Panc1 (cell line): Measurements from ENCODE around the gene NGF. TPM values are rescaled to one million over a fixed set of nuclear protein-coding genes. Genes with fewer than 3 reads are reported as not detected.

Experiments
- ATAC-seq: fragments of 200-7000 bp; cut with Tn5 transposase; 2 replicates; pipeline ENCODE4 v1.9.1; 2020; ENCODE audit warnings: mild to moderate bottlenecking, moderate library complexity
- BruUV-seq: library from RNA; stranded (reverse); fragments of 400-500 nt; replicated peaks from 2 replicates; lab custom pipeline; 2021; lab: Mats Ljungman, UMichigan
- CTCF ChIA-PET: fragments of 300-600 bp; sonication (Branson Sonifier 250); formaldehyde crosslinking; loops from one replicate; lab custom pipeline; 2022; ENCODE audit warnings: antibody characterized with exemption; lab: Charles Lee
- POLR2A ChIA-PET: fragments of 300-600 bp; sonication (Branson Sonifier 250); formaldehyde crosslinking; loops from one replicate; lab custom pipeline; 2022; ENCODE audit warnings: antibody characterized with exemption; lab: Charles Lee
- DNase-seq: peaks from one replicate; pipeline ENCODE4 v3.0.0-alpha.2; 2010; ENCODE audit warnings: low read depth, low spot score
- H3K27ac ChIP-seq: 2 replicates; pipeline ENCODE4 v1.5.1; 2011; ENCODE audit warnings: mild to moderate bottlenecking, low read length, inconsistent platforms
- H3K27me3 ChIP-seq: fragments of 200-500 bp; sonication (Bioruptor generic); 2 replicates; pipeline ENCODE4 v1.6.0; 2014; ENCODE audit warnings: low read length, inconsistent platforms; ENCODE audit not compliant: control insufficient read depth, insufficient read depth
- H3K36me3 ChIP-seq: fragments of 200-500 bp; sonication (Bioruptor generic); 2 replicates; pipeline ENCODE4 v1.5.1; 2014; ENCODE audit warnings: inconsistent platforms, mild to moderate bottlenecking, low read length, moderate library complexity; ENCODE audit not compliant: control insufficient read depth, insufficient read depth
- H3K4me1 ChIP-seq: 2 replicates; pipeline ENCODE4 v1.5.1; 2011; ENCODE audit warnings: inconsistent platforms, mild to moderate bottlenecking, low read length, moderate library complexity; ENCODE audit not compliant: control insufficient read depth, insufficient read depth
- H3K4me3 ChIP-seq, 2 experiments: 2 replicates each; pipeline ENCODE4 v1.5.1; 2011 to 2012; ENCODE audit warnings: low read depth in 2 of 2, low read length in 2 of 2, mild to moderate bottlenecking in 2 of 2, inconsistent platforms in 1 of 2, moderate library complexity in 1 of 2
- H3K9me3 ChIP-seq: fragments of 200-500 bp; sonication (Bioruptor generic); 2 replicates; pipeline ENCODE4 v1.5.1; 2014; ENCODE audit warnings: low read depth, mild to moderate bottlenecking, inconsistent platforms, low read length, moderate library complexity; ENCODE audit not compliant: control insufficient read depth, insufficient read depth
- POLR2AphosphoS5 ChIP-seq: IDR thresholded peaks from 2 replicates; pipeline ENCODE4 v1.6.1; 2012; ENCODE audit warnings: mild to moderate bottlenecking, low read depth, low read length, moderate library complexity
- SIN3A ChIP-seq: IDR thresholded peaks from 2 replicates; pipeline ENCODE4 v1.6.1; 2012; ENCODE audit warnings: low read depth, mild to moderate bottlenecking, low read length, moderate library complexity, borderline replicate concordance; ENCODE audit not compliant: insufficient read depth
- TCF7L2 ChIP-seq: IDR thresholded peaks from 2 replicates; pipeline ENCODE4 v1.6.1; 2011; ENCODE audit warnings: mild to moderate bottlenecking, low read depth, low read length, inconsistent platforms
- in situ Hi-C: cut with HindIII; loops from 2 replicates; pipeline ENCODE4 v1.10.0; 2016; ENCODE audit warnings: low sequenced_read_pairs, low pct_unique_long_range_greater_than_20kb
- intact Hi-C: fragments of 100-400 bp; cut with micrococcal nuclease; formaldehyde crosslinking; loops from one replicate; pipeline ENCODE4 v1.10.0; 2022; ENCODE audit not compliant: unreplicated experiment
- total RNA-seq: library from RNA; stranded (reverse); gene quantifications from one replicate; pipeline ENCODE4 v1.2.1, GENCODE V29; 2021; ENCODE audit not compliant: unreplicated experiment
- TF ChIP-seq, protein P1 (sequence below): fragments of 450-650 bp; IDR thresholded peaks from 2 replicates; pipeline ENCODE4 v1.5.1; 2017; ENCODE audit warnings: mild to moderate bottlenecking
- TF ChIP-seq, protein P2 (sequence below), 2 experiments: IDR thresholded peaks; 2 replicates each; pipeline ENCODE4 v1.6.1; 2011 to 2012; ENCODE audit warnings: low read depth in 2 of 2, control low read depth in 1 of 2, low read length in 1 of 2, mild to moderate bottlenecking in 1 of 2, moderate library complexity in 1 of 2; ENCODE audit not compliant: insufficient read depth in 1 of 2

Gene NGF
- total RNA-seq, 1 experiment from 2014 or later, result not detected

DNA sequence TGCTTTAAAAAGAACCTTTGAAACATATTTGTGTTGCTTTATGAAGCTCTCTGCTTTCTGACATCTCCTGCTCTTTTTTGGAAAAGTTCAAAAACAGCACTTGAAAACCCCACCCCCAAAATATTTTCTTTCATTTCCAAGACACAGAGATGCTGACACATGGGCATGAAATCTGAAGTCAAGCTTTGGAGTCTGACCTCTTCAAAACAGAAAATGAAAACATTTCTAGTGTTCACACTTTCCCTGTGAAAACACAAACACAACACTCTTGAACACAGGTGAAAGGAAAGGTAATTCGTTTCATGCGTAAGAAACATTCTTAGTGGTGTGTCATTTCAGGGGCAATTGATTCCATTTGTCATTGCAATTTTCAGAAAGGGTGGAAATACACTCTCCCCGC lies 10.8 kb downstream of the NGF start:
- no peaks in the 10 kb centered on the region for H3K4me1 ChIP-seq
- POLR2A ChIA-PET, result no interaction called here
- H3K9me3 ChIP-seq, result no peaks in the 10 kb centered on the region
- intact Hi-C loops (no loop called here), in situ Hi-C loops (no loop called here)
- no peak for ATAC-seq
- H3K4me3 ChIP-seq, result no peak overlapping the region
- H3K27me3 ChIP-seq, result no peaks in the 10 kb centered on the region
- TF ChIP-seq TCF7L2, result no peak
- TF ChIP-seq, protein P1, sequence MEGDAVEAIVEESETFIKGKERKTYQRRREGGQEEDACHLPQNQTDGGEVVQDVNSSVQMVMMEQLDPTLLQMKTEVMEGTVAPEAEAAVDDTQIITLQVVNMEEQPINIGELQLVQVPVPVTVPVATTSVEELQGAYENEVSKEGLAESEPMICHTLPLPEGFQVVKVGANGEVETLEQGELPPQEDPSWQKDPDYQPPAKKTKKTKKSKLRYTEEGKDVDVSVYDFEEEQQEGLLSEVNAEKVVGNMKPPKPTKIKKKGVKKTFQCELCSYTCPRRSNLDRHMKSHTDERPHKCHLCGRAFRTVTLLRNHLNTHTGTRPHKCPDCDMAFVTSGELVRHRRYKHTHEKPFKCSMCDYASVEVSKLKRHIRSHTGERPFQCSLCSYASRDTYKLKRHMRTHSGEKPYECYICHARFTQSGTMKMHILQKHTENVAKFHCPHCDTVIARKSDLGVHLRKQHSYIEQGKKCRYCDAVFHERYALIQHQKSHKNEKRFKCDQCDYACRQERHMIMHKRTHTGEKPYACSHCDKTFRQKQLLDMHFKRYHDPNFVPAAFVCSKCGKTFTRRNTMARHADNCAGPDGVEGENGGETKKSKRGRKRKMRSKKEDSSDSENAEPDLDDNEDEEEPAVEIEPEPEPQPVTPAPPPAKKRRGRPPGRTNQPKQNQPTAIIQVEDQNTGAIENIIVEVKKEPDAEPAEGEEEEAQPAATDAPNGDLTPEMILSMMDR, result no peak
- no peak for TF ChIP-seq POLR2AphosphoS5
- TF ChIP-seq, protein P2, sequence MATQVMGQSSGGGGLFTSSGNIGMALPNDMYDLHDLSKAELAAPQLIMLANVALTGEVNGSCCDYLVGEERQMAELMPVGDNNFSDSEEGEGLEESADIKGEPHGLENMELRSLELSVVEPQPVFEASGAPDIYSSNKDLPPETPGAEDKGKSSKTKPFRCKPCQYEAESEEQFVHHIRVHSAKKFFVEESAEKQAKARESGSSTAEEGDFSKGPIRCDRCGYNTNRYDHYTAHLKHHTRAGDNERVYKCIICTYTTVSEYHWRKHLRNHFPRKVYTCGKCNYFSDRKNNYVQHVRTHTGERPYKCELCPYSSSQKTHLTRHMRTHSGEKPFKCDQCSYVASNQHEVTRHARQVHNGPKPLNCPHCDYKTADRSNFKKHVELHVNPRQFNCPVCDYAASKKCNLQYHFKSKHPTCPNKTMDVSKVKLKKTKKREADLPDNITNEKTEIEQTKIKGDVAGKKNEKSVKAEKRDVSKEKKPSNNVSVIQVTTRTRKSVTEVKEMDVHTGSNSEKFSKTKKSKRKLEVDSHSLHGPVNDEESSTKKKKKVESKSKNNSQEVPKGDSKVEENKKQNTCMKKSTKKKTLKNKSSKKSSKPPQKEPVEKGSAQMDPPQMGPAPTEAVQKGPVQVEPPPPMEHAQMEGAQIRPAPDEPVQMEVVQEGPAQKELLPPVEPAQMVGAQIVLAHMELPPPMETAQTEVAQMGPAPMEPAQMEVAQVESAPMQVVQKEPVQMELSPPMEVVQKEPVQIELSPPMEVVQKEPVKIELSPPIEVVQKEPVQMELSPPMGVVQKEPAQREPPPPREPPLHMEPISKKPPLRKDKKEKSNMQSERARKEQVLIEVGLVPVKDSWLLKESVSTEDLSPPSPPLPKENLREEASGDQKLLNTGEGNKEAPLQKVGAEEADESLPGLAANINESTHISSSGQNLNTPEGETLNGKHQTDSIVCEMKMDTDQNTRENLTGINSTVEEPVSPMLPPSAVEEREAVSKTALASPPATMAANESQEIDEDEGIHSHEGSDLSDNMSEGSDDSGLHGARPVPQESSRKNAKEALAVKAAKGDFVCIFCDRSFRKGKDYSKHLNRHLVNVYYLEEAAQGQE (IDR thresholded peaks at IDR 0.05; ENCODE audit: insufficient read depth in 1 of 2, low read depth in 2 of 2, low read length in 1 of 2), result no peak
- TF ChIP-seq SIN3A, result no peak
- H3K36me3 ChIP-seq, result no peaks in the 10 kb centered on the region
- DNase-seq, result no peak
- CTCF ChIA-PET, result no interaction called here
- BruUV-seq, result no TSS peak
- H3K27ac ChIP-seq, result no peak overlapping the region

DNA sequence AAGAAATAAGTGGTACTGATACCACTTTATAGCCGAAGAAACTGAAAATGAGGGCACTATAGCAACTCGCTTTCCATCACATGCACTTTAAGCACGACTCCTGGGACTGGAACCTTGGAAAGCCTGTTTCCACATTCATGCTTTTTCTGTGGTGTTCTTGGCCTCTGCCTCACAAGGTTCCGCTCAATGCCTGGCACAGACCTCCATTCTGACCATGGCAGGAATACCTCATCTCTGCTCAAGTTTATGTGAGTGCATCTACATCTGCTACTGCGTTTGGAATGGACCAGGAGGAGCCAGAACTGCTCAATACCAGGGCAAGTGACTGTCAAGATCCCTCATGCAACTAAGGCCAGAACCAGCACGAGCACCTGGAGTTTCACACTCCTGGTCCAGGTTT lies 11.6 kb downstream of the NGF start:
- ChIA-PET CTCF (no interaction called here), POLR2A (no interaction called here)
- no peak overlapping the region for H3K4me3 ChIP-seq
- intact Hi-C loops, result no loop called here
- H3K27ac ChIP-seq, result no peak overlapping the region
- no peaks in the 10 kb centered on the region for H3K36me3 ChIP-seq
- no peaks in the 10 kb centered on the region for H3K9me3 ChIP-seq
- H3K27me3 ChIP-seq, result no peaks in the 10 kb centered on the region
- BruUV-seq, result no TSS peak
- ATAC-seq, result no peak
- in situ Hi-C loops, result no loop called here
- TF ChIP-seq, protein P2 (IDR thresholded peaks at IDR 0.05; ENCODE audit: insufficient read depth in 1 of 2, low read depth in 2 of 2, low read length in 1 of 2), result no peak
- TF ChIP-seq, protein P1, result no peak
- TF ChIP-seq POLR2AphosphoS5 (no peak), TCF7L2 (no peak), SIN3A (no peak)
- no peaks in the 10 kb centered on the region for H3K4me1 ChIP-seq
- no peak for DNase-seq
